IMR-90 (cell line): Measurements from ENCODE around the gene VOPP1. TPM values are rescaled to one million over a fixed set of nuclear protein-coding genes. Genes with fewer than 3 reads are reported as not detected.

Experiments
- ATAC-seq: fragments of 200-7000 bp; cut with Tn5 transposase; 2 replicates; pipeline ENCODE4 v1.9.1; 2020; ENCODE audit warnings: low read depth, mild to moderate bottlenecking, moderate library complexity
- BruUV-seq: library from RNA; stranded (reverse); fragments of 400-500 nt; replicated peaks from 2 replicates; lab custom pipeline; 2021; lab: Mats Ljungman, UMichigan
- CTCF ChIA-PET: fragments of 300-600 bp; formaldehyde crosslinking; extraction: SDS; loops from one replicate; lab custom pipeline; 2021; ENCODE audit warnings: antibody characterized with exemption; lab: Yijun Ruan, JAX
- POLR2A ChIA-PET: fragments of 300-600 bp; sonication (Branson Sonifier 250); formaldehyde crosslinking; loops from one replicate; lab custom pipeline; 2022; ENCODE audit warnings: antibody characterized with exemption; ENCODE audit not compliant: unreplicated experiment; lab: Charles Lee
- DNase-seq: peaks from one replicate; pipeline ENCODE4 v3.0.0; 2013
- H2AFZ ChIP-seq: replicated peaks from 2 replicates; pipeline ENCODE3; 2013; ENCODE audit warnings: low read length, mild to moderate bottlenecking; ENCODE audit not compliant: poor library complexity
- H2AK5ac ChIP-seq: 2 replicates; pipeline ENCODE4 v1.6.1; 2013; ENCODE audit warnings: low read depth, low read length, inconsistent platforms
- H2AK9ac ChIP-seq: replicated peaks from 2 replicates; pipeline ENCODE3; 2013; ENCODE audit warnings: mild to moderate bottlenecking, low read depth, low read length, moderate library complexity; ENCODE audit not compliant: poor library complexity
- H2BK120ac ChIP-seq: 2 replicates; pipeline ENCODE4 v1.6.1; 2013; ENCODE audit warnings: low read depth, low read length, inconsistent platforms
- H2BK15ac ChIP-seq: 3 replicates; pipeline ENCODE4 v1.6.1; 2013; ENCODE audit warnings: low read depth, low read length, inconsistent platforms
- H2BK20ac ChIP-seq: 2 replicates; pipeline ENCODE4 v1.6.1; 2013; ENCODE audit warnings: low read depth, mild to moderate bottlenecking, inconsistent platforms, low read length, moderate library complexity
- H2BK5ac ChIP-seq: 2 replicates; pipeline ENCODE4 v1.6.1; 2013; ENCODE audit warnings: mild to moderate bottlenecking, low read depth, low read length, inconsistent platforms; ENCODE audit not compliant: poor library complexity, severe bottlenecking
- H3K14ac ChIP-seq: replicated peaks from 2 replicates; pipeline ENCODE4 v1.6.1; 2013; ENCODE audit warnings: low read depth, low read length, inconsistent platforms
- H3K18ac ChIP-seq: 2 replicates; pipeline ENCODE4 v1.6.1; 2013; ENCODE audit warnings: low read depth, low read length, control low read depth
- H3K23ac ChIP-seq: 2 replicates; pipeline ENCODE4 v1.6.1; 2013; ENCODE audit warnings: low read depth, low read length, inconsistent platforms
- H3K27ac ChIP-seq: 2 replicates; pipeline ENCODE4 v1.5.1; 2013; ENCODE audit warnings: mild to moderate bottlenecking, control low read depth, low read length; ENCODE audit not compliant: insufficient read depth
- H3K27me3 ChIP-seq: 2 replicates; pipeline ENCODE4 v1.6.1; 2013; ENCODE audit warnings: low read length; ENCODE audit not compliant: control insufficient read depth, insufficient read depth
- H3K36me3 ChIP-seq: 2 replicates; pipeline ENCODE4 v1.6.1; 2013; ENCODE audit warnings: low read length, mixed read lengths; ENCODE audit not compliant: control insufficient read depth, insufficient read depth
- H3K4ac ChIP-seq: 2 replicates; pipeline ENCODE4 v1.6.1; 2013; ENCODE audit warnings: low read depth, low read length, inconsistent platforms
- H3K4me1 ChIP-seq: 2 replicates; pipeline ENCODE4 v1.6.1; 2013; ENCODE audit warnings: low read length, mixed read lengths; ENCODE audit not compliant: control insufficient read depth, insufficient read depth
- H3K4me2 ChIP-seq: 2 replicates; pipeline ENCODE4 v1.6.1; 2013; ENCODE audit warnings: low read depth, mild to moderate bottlenecking, control low read depth, low read length, moderate library complexity
- H3K4me3 ChIP-seq: 2 replicates; pipeline ENCODE4 v1.5.1; 2013; ENCODE audit warnings: low read depth, mild to moderate bottlenecking, control low read depth, low read length, moderate library complexity; ENCODE audit not compliant: insufficient read depth
- H3K56ac ChIP-seq: 2 replicates; pipeline ENCODE4 v1.6.1; 2013; ENCODE audit warnings: low read length, inconsistent platforms; ENCODE audit not compliant: insufficient read depth; ENCODE audit errors: extremely low read depth
- H3K79me1 ChIP-seq, 2 experiments: 2 replicates each; pipeline ENCODE4 v1.6.1; 2013; ENCODE audit warnings: low read length in 2 of 2, inconsistent platforms in 1 of 2, low read depth in 1 of 2
- H3K9ac ChIP-seq: 2 replicates; pipeline ENCODE4 v1.6.1; 2013; ENCODE audit warnings: low read depth, low read length, control low read depth
- H3K9me1 ChIP-seq: 2 replicates; pipeline ENCODE4 v1.6.1; 2013; ENCODE audit warnings: low read length, inconsistent platforms; ENCODE audit not compliant: insufficient read depth
- H3K9me3 ChIP-seq: 2 replicates; pipeline ENCODE4 v1.6.1; 2013; ENCODE audit warnings: low read length; ENCODE audit not compliant: control insufficient read depth, insufficient read depth
- H4K20me1 ChIP-seq: 2 replicates; pipeline ENCODE4 v1.6.1; 2013; ENCODE audit warnings: low read length, inconsistent platforms; ENCODE audit not compliant: insufficient read depth
- H4K5ac ChIP-seq: 2 replicates; pipeline ENCODE4 v1.6.1; 2013; ENCODE audit warnings: mild to moderate bottlenecking, low read depth, low read length, control low read depth
- H4K8ac ChIP-seq, 2 experiments: 2 replicates each; pipeline ENCODE4 v1.6.1; 2013; ENCODE audit warnings: low read depth in 2 of 2, low read length in 2 of 2, control low read depth in 1 of 2, inconsistent platforms in 1 of 2
- H4K91ac ChIP-seq: 2 replicates; pipeline ENCODE4 v1.6.1; 2013; ENCODE audit warnings: low read depth, low read length, inconsistent platforms; ENCODE audit not compliant: insufficient read depth
- BHLHE40 ChIP-seq: fragments of 150-350 bp; IDR thresholded peaks from 2 replicates; pipeline ENCODE4 v1.6.1; 2016; ENCODE audit warnings: mild to moderate bottlenecking, low read depth, low read length
- CEBPB ChIP-seq: IDR thresholded peaks from 2 replicates; pipeline ENCODE4 v1.6.1; 2012; ENCODE audit warnings: low read depth, low read length, improper control_type of control experiment
- CHD1 ChIP-seq: IDR thresholded peaks from 2 replicates; pipeline ENCODE4 v1.6.1; 2012; ENCODE audit warnings: low read depth, low read length, improper control_type of control experiment
- CTCF ChIP-seq: conservative IDR thresholded peaks from 2 replicates; pipeline ENCODE4 v1.5.1; 2012; ENCODE audit warnings: mild to moderate bottlenecking, low read depth, low read length, improper control_type of control experiment
- ELK1 ChIP-seq: fragments of 150-350 bp; IDR thresholded peaks from 2 replicates; pipeline ENCODE4 v1.6.1; 2016; ENCODE audit warnings: low read depth, mild to moderate bottlenecking, low read length, moderate library complexity, borderline replicate concordance
- FOS ChIP-seq: fragments of 150-350 bp; IDR thresholded peaks from 2 replicates; pipeline ENCODE4 v1.6.1; 2016; ENCODE audit warnings: low read depth, low read length
- MAZ ChIP-seq: IDR thresholded peaks from 2 replicates; pipeline ENCODE4 v1.6.1; 2012; ENCODE audit warnings: low read depth, mild to moderate bottlenecking, low read length, improper control_type of control experiment, moderate library complexity, borderline replicate concordance
- MXI1 ChIP-seq: IDR thresholded peaks from 2 replicates; pipeline ENCODE4 v1.6.1; 2012; ENCODE audit warnings: low read depth, mild to moderate bottlenecking, low read length, moderate library complexity, borderline replicate concordance
- NFE2L2 ChIP-seq: fragments of 150-350 bp; IDR thresholded peaks from 2 replicates; pipeline ENCODE4 v1.6.1; 2016; ENCODE audit warnings: low read depth, mild to moderate bottlenecking, low read length
- POLR2A ChIP-seq: IDR thresholded peaks from 2 replicates; pipeline ENCODE4 v1.6.1; 2012; ENCODE audit warnings: mild to moderate bottlenecking, low read depth, low read length
- RAD21 ChIP-seq: IDR thresholded peaks from 2 replicates; pipeline ENCODE4 v1.6.1; 2012; ENCODE audit warnings: low read length, improper control_type of control experiment
- RCOR1 ChIP-seq: IDR thresholded peaks from 2 replicates; pipeline ENCODE4 v1.6.1; 2012; ENCODE audit warnings: mild to moderate bottlenecking, low read length, improper control_type of control experiment; ENCODE audit not compliant: insufficient replicate concordance
- SMC3 ChIP-seq: fragments of 150-350 bp; IDR thresholded peaks from 2 replicates; pipeline ENCODE4 v1.6.1; 2016; ENCODE audit warnings: low read depth, mild to moderate bottlenecking, antibody characterized with exemption, low read length, moderate library complexity
- USF2 ChIP-seq: fragments of 150-350 bp; IDR thresholded peaks from 2 replicates; pipeline ENCODE4 v1.6.1; 2017; ENCODE audit warnings: mild to moderate bottlenecking, antibody characterized with exemption, low read length, low read depth
- WGBS, 2 experiments: methylation state at CpG; one replicate each; pipeline versions ENCODE4 v1.1.5 to v1.1.7; 2013; ENCODE audit warnings: missing lambda C conversion rate in 2 of 2; ENCODE audit not compliant: insufficient read length in 1 of 2; ENCODE audit errors: extremely low coverage in 2 of 2; 5-methylcytosine and 5-hydroxymethylcytosine counted together
- dilution Hi-C: fragments of 300-500 bp; cut with HindIII; formaldehyde crosslinking; loops from one replicate; pipeline ENCODE4 v1.14.3; 2018; ENCODE audit warnings: low sequenced_read_pairs; ENCODE audit not compliant: unreplicated experiment
- in situ Hi-C: fragments of 300-500 bp; cut with MboI; formaldehyde crosslinking; loops from 3 replicates; pipeline ENCODE4 v1.14.3; 2019; ENCODE audit warnings: low sequenced_read_pairs, inconsistent platforms, mixed read lengths
- intact Hi-C: fragments of 100-400 bp; cut with micrococcal nuclease; formaldehyde crosslinking; loops from 2 replicates; pipeline ENCODE4 v1.10.0; 2022
- polyA plus RNA-seq, 3 experiments: library from polyadenylated mRNA; depleted of rRNA; stranded (reverse); fragments of >200 nt; gene quantifications; 2 replicates each; pipeline ENCODE4 v1.2.3, GENCODE V29; 2012; ENCODE audit warnings: low replicate concordance in 1 of 3
- total RNA-seq: library from RNA; depleted of rRNA; stranded (reverse); fragments of >200 nt; gene quantifications from 2 replicates; pipeline ENCODE4 v1.2.3, GENCODE V29; 2012

VOPP1 gene
- total and polyA plus RNA-seq, 2 of the 4 experiments (the other 2 are of a cell fraction), result 60.2 to 94.5 TPM

DNA sequence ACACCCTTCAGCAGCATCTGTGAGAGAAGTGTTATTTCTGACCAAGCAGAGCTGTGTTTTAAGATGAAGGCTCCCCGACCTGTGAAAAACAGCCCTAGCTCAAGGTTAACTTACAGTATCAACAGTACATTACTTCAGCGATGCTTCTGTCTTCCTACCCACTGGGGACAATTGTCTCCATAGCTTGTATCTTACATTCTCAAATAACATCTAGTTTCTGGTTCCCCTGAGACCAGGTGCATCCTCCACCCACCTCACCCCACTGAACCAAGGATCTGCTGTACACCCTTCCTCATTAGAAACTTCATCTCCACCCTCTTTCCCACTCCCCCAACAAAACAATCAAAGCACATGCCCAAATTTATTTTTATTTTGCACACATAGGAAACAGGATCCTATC lies 102.0 kb downstream of the VOPP1 start:
- no TSS peak for BruUV-seq

More for the DNA sequence above, 102.0 kb downstream of the VOPP1 start:
- H4K5ac ChIP-seq, result no peak overlapping the region
- no peak overlapping the region for H2AK9ac ChIP-seq
- no peak for ATAC-seq
- no peak overlapping the region for H3K56ac ChIP-seq
- no peak overlapping the region for H2AFZ ChIP-seq
- H3K4me1 ChIP-seq, result peaks cover 5% of the 10 kb centered on the region
- no peak overlapping the region for H2AK5ac ChIP-seq
- H2BK120ac ChIP-seq, result no peak overlapping the region
- H3K36me3 ChIP-seq, result peaks cover 16% of the 10 kb centered on the region
- H2BK5ac ChIP-seq, result no peak overlapping the region
- no peaks in the 10 kb centered on the region for H3K27me3 ChIP-seq
- CTCF ChIA-PET, result no interaction called here
- H3K4me2 ChIP-seq, result no peak overlapping the region
- no peak overlapping the region for H3K18ac ChIP-seq
- dilution Hi-C loops, result no loop called here
- H2BK15ac ChIP-seq, result no peak overlapping the region
- H3K4ac ChIP-seq, result no peak overlapping the region
- no peak for DNase-seq
- no peak for TF ChIP-seq ELK1
- no peak for TF ChIP-seq SMC3
- no peak for TF ChIP-seq RAD21
- no peak for TF ChIP-seq NFE2L2
- no peak for TF ChIP-seq CTCF
- TF ChIP-seq FOS, result no peak
- TF ChIP-seq MAZ, result no peak
- TF ChIP-seq MXI1, result no peak
- no peak for TF ChIP-seq USF2
- TF ChIP-seq RCOR1, result no peak
- TF ChIP-seq BHLHE40, result no peak
- no peak for TF ChIP-seq CEBPB
- TF ChIP-seq POLR2A, result no peak
- no peak for TF ChIP-seq CHD1
- H3K9me3 ChIP-seq, result no peaks in the 10 kb centered on the region
- no peak overlapping the region for H3K4me3 ChIP-seq
- in situ Hi-C loops, result no loop called here
- WGBS, 2 experiments, result 94% methylated on average over 2 of the region's 2 CpGs; no CpG with 5 or more reads in 1 of the 2 experiments
- no peak overlapping the region for H4K91ac ChIP-seq
- no peak overlapping the region for H4K8ac ChIP-seq
- H3K14ac ChIP-seq, result no peak overlapping the region
- no peak overlapping the region for H3K27ac ChIP-seq
- no peak overlapping the region for H3K9ac ChIP-seq
- no peak overlapping the region for H3K23ac ChIP-seq
- H2BK20ac ChIP-seq, result no peak overlapping the region
- H4K20me1 ChIP-seq, result peaks cover 6% of the 10 kb centered on the region
- peaks cover 7% of the 10 kb centered on the region for H3K9me1 ChIP-seq
- H3K79me1 ChIP-seq, result peaks cover 21 to 35% of the 10 kb centered on the region in 2 experiments
- POLR2A ChIA-PET, result no interaction called here
- intact Hi-C loops, result no loop called here
